Ascending aorta (tissue), 2 donors: ENCODE measurements around the gene ROGDI. TPM values are rescaled to one million over a fixed set of nuclear protein-coding genes. Genes with fewer than 3 reads are reported as not detected.

Source experiments
- DNase-seq, 2 donors: peaks; one replicate each; pipeline ENCODE4 v3.0.0-alpha.2; 2019; ENCODE audit warnings: low spot score in 2 of 2
- H3K27ac ChIP-seq, 2 donors: fragments of 200-600 bp; sonication (generic); one replicate each; pipeline ENCODE4 v1.5.1; 2016 to 2017; ENCODE audit warnings: mild to moderate bottlenecking in 1 of 2
- H3K27me3 ChIP-seq: fragments of 200-600 bp; sonication (generic); one replicate; pipeline ENCODE4 v1.5.1; 2017
- H3K36me3 ChIP-seq, 2 donors: fragments of 200-600 bp; sonication (generic); one replicate each; pipeline ENCODE4 v1.5.1; 2016
- H3K4me1 ChIP-seq, 2 donors: fragments of 200-600 bp; sonication (generic); one replicate each; pipeline ENCODE4 v1.5.1; 2016 to 2017; ENCODE audit warnings: mild to moderate bottlenecking in 1 of 2
- H3K4me3 ChIP-seq, 2 donors: fragments of 200-600 bp; sonication (generic); one replicate each; pipeline ENCODE4 v1.5.1; 2016 to 2017; ENCODE audit warnings: mild to moderate bottlenecking in 1 of 2
- H3K9me3 ChIP-seq, 2 donors: fragments of 200-600 bp; sonication (generic); one replicate each; pipeline ENCODE4 v1.5.1; 2016
- intact Hi-C: fragments of 100-400 bp; cut with DNase I; formaldehyde crosslinking; loops from one replicate; pipeline ENCODE4 v1.15.1; 2023
- total RNA-seq: library from RNA; depleted of rRNA; stranded (reverse); fragments of >200 nt; gene quantifications from one replicate; pipeline ENCODE4 v1.1.0, GENCODE V29; 2016
- TF ChIP-seq, protein P1 (sequence below), 3 experiments: fragments of 200-600 bp in 2 of 3; fragments of 450-650 bp in 1 of 3; sonication (generic) in 2 of 3; IDR thresholded peaks; one replicate each; pipeline ENCODE4 v1.5.1; 2016 to 2019; ENCODE audit warnings: antibody characterized with exemption in 3 of 3, mild to moderate bottlenecking in 1 of 3, moderate library complexity in 1 of 3

The ROGDI gene
- 10.5 TPM for total RNA-seq

DNA sequence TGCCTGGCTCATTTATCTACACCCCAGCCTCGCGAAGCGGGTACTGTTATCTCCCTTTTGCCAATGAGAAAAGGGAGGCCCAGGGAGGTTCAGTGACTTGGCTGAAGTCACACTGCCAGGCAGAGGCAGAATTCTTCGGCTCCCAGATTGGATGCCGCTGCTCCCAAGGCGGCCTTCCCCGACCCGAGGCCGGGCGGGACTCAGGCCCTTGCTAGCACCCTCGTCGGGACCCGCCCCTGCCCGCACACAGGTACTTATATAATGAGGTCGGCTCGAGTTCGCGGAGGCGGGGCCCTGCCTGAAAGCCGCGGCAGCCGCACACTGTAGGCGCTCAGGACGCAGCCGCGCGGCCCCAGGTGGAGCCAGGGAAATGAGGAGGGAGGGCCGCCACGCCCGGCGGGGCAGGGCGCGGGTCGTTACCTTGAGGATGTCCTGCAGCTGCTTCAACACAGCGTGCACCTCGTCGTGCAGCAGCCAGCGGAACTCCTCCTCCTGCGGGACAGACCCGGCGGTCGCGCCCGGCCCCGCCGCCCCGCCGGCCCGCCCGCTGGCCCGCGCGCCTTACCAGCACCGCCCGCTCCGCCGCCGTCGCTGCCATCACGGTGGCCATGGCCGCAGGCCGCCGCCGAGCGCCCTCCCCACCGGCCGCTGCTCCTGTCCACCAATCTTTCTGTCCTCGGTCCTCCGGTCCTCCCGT, at the start of gene ROGDI:
Gene ROGDI, minus strand, starts transcription at position 672 of the 697 bp plus-strand sequence. Its CDS starts 62 bp downstream, at position 610.
- Histone ChIP-seq H3K9me3 (no peaks in the 10 kb centered on the region), H3K4me1 (peaks cover 4 to 9% of the 10 kb centered on the region in 2 donors), H3K4me3 (peak within 1 kb of the TSS; percentile 74 to 78), H3K27ac (peak within 1 kb of the TSS; percentile 67 to 69), H3K27me3 (no peaks in the 10 kb centered on the region), H3K36me3 (peaks cover 19 to 36% of the 10 kb centered on the region in 2 donors)
- intact Hi-C loops, result loop anchor here (1.0 to 2.0 kb wide), 4 partner anchors 33 to 155 kb away; partner anchors contain the start of genes ANKS3, DNAAF8, GLYR1 and UBN1
- DNase-seq, result peak; percentile 46 to 87
- TF ChIP-seq, protein P1, sequence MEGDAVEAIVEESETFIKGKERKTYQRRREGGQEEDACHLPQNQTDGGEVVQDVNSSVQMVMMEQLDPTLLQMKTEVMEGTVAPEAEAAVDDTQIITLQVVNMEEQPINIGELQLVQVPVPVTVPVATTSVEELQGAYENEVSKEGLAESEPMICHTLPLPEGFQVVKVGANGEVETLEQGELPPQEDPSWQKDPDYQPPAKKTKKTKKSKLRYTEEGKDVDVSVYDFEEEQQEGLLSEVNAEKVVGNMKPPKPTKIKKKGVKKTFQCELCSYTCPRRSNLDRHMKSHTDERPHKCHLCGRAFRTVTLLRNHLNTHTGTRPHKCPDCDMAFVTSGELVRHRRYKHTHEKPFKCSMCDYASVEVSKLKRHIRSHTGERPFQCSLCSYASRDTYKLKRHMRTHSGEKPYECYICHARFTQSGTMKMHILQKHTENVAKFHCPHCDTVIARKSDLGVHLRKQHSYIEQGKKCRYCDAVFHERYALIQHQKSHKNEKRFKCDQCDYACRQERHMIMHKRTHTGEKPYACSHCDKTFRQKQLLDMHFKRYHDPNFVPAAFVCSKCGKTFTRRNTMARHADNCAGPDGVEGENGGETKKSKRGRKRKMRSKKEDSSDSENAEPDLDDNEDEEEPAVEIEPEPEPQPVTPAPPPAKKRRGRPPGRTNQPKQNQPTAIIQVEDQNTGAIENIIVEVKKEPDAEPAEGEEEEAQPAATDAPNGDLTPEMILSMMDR (IDR thresholded peaks at IDR 0.05), result peak in 1 of 3 experiments; percentile 5

GRCh38 chr16:4850211-4850610, 47.8 kb upstream of the ROGDI start:
- DNase-seq, result no peak
- TF ChIP-seq, protein P1 (IDR thresholded peaks at IDR 0.05), result no peak
- no peak overlapping the region for H3K27ac ChIP-seq
- H3K9me3 ChIP-seq, result no peaks in the 10 kb centered on the region
- peaks cover 12 to 23% of the 10 kb centered on the region in 2 donors for H3K4me1 ChIP-seq
- intact Hi-C loops, result no loop called here
- H3K36me3 ChIP-seq, result peaks cover 15 to 17% of the 10 kb centered on the region in 2 donors
- H3K27me3 ChIP-seq, result no peaks in the 10 kb centered on the region
- H3K4me3 ChIP-seq, result peak overlapping the region in 1 of 2 donors; percentile 16

GRCh38 chr16:4847774-4848587, 45.5 kb upstream of the ROGDI start:
- peak in 1 of 2 donors; percentile 75 for DNase-seq
- Histone ChIP-seq H3K4me1 (peaks cover 12 to 23% of the 10 kb centered on the region in 2 donors), H3K27me3 (no peaks in the 10 kb centered on the region), H3K27ac (peak overlapping the region; percentile 92 to 97), H3K9me3 (no peaks in the 10 kb centered on the region), H3K36me3 (peaks cover 15 to 21% of the 10 kb centered on the region in 2 donors), H3K4me3 (peak overlapping the region; percentile 74 to 98)
- TF ChIP-seq, protein P1 (IDR thresholded peaks at IDR 0.05), result no peak
- intact Hi-C loops, result loop anchor here (1.0 to 5.0 kb wide), 5 partner anchors 45 to 249 kb away; partner anchors contain the start of genes EEF2KMT and ROGDI

- Histone ChIP-seq H3K9me3 (no peaks in the 10 kb centered on the region), H3K4me1 (peaks cover 12 to 23% of the 10 kb centered on the region in 2 donors), H3K4me3 (peak within 1 kb of the TSS; percentile 74 to 98), H3K36me3 (peaks cover 23 to 30% of the 10 kb centered on the region in 2 donors), H3K27ac (peak within 1 kb of the TSS; percentile 92 to 97), H3K27me3 (no peaks in the 10 kb centered on the region)
- TF ChIP-seq, protein P1 (IDR thresholded peaks at IDR 0.05), result no peak
- intact Hi-C loops, result loop anchor here (1.0 to 5.0 kb wide), 5 partner anchors 44 to 250 kb away; partner anchors contain the start of genes EEF2KMT and ROGDI
- peak; percentile 97 to 100 for DNase-seq
These were observed 44.7 kb upstream of the ROGDI start, which contains the start of the genes GLYR1 and UBN1 for GRCh38 chr16:4846901-4847773. GLYR1 (minus strand) TSS chr16:4847288; CDS start chr16:4847265, 23 bp downstream. UBN1 (plus strand) TSS chr16:4847481; CDS start chr16:4852918, 5,437 bp downstream.
